GM18867 (cell line): Measurements from ENCODE around the gene SLC25A4.
A peak's percentile ranks its signal among the peaks of the same experiment; 100 is the strongest.
"Not testable (repeated sequence)": the region's sequence is repeated elsewhere in the genome, so short reads cannot be mapped to it uniquely, and the experiment has no call there.

Source experiments
- ATAC-seq: cut with Tn5 transposase; IDR thresholded peaks from one replicate; pipeline ENCODE4 v1.9.1; 2021; ENCODE audit warnings: mild to moderate bottlenecking, moderate library complexity; ENCODE audit not compliant: unreplicated experiment

The SLC25A4 gene

GRCh38 chr4:185142912-185143600, at the start of gene SLC25A4:
Gene SLC25A4, plus strand, starts transcription at chr4:185143266. Its CDS starts 107 bp downstream, at chr4:185143373.
- ATAC-seq = peak; percentile 94

- ATAC-seq = no peak
These were observed 49.5 kb upstream of the SLC25A4 start for GRCh38 chr4:185093603-185094002.

- no peak for ATAC-seq
These were observed 46.9 kb upstream of the SLC25A4 start for GRCh38 chr4:185096032-185096653.

- ATAC-seq = no peak
These were observed 44.6 kb upstream of the SLC25A4 start for GRCh38 chr4:185098474-185098873.

GRCh38 chr4:185099024-185099682, 43.9 kb upstream of the SLC25A4 start:
- no peak for ATAC-seq

- ATAC-seq = no peak
These were observed 43.1 kb upstream of the SLC25A4 start for GRCh38 chr4:185099940-185100339.

- no peak for ATAC-seq
These were observed 42.6 kb upstream of the SLC25A4 start for GRCh38 chr4:185100423-185100822.

- no peak for ATAC-seq
These were observed 41.6 kb upstream of the SLC25A4 start for GRCh38 chr4:185101354-185101890.

GRCh38 chr4:185104733-185105132, 38.3 kb upstream of the SLC25A4 start:
- no peak for ATAC-seq

- ATAC-seq = no peak
These were observed 36.7 kb upstream of the SLC25A4 start for GRCh38 chr4:185106353-185106752.

- ATAC-seq = not testable (repeated sequence)
These were observed 35.5 kb upstream of the SLC25A4 start for GRCh38 chr4:185107574-185107973.

- no peak for ATAC-seq
These were observed 34.9 kb upstream of the SLC25A4 start for GRCh38 chr4:185108185-185108584.

- no peak for ATAC-seq
These were observed 34.4 kb upstream of the SLC25A4 start for GRCh38 chr4:185108669-185109068.

- no peak for ATAC-seq
These were observed 33.3 kb upstream of the SLC25A4 start for GRCh38 chr4:185109736-185110135.

GRCh38 chr4:185110375-185110823, 32.7 kb upstream of the SLC25A4 start:
- no peak for ATAC-seq

- ATAC-seq = no peak
These were observed 31.0 kb upstream of the SLC25A4 start for GRCh38 chr4:185112104-185112503.

- no peak for ATAC-seq
These were observed 29.7 kb upstream of the SLC25A4 start for GRCh38 chr4:185113340-185113739.

GRCh38 chr4:185115827-185116232, 27.2 kb upstream of the SLC25A4 start:
- ATAC-seq = no peak

GRCh38 chr4:185117300-185117934, 25.6 kb upstream of the SLC25A4 start:
- ATAC-seq = no peak

- ATAC-seq = no peak
These were observed 24.2 kb upstream of the SLC25A4 start for GRCh38 chr4:185118876-185119275.

- ATAC-seq = not testable (repeated sequence)
These were observed 23.6 kb upstream of the SLC25A4 start for GRCh38 chr4:185119467-185119866.
